ENCODE data around the gene PTPRB.

DNA sequence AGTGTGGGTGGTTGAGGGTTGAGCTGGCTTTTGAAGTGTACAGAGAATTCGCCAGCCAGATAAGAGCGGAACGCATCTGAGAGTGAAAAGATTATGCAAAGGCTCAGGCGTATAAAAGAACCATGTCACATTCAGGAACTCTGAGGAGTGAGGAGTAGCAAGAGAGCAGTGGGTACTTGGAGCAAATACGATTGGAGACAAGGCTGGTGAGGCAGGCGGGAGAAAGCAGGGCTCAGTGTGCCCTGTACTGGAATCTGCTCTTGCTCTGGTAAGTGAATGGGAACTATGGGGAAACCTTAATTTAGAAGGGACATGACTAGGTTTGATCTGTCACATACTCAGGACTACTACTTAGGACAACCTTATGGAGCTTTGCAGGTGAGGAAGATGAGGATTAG lies 87.0 kb downstream of the PTPRB start:
- no peak for TF ChIP-seq CTCF (IDR thresholded peaks at IDR 0.05)
- no peak for TF ChIP-seq EP300 (IDR thresholded peaks at IDR 0.05)
- TF ChIP-seq POLR2AphosphoS5 (IDR thresholded peaks at IDR 0.05): no peak
